ENCODE results near the gene CYBB.

DNA sequence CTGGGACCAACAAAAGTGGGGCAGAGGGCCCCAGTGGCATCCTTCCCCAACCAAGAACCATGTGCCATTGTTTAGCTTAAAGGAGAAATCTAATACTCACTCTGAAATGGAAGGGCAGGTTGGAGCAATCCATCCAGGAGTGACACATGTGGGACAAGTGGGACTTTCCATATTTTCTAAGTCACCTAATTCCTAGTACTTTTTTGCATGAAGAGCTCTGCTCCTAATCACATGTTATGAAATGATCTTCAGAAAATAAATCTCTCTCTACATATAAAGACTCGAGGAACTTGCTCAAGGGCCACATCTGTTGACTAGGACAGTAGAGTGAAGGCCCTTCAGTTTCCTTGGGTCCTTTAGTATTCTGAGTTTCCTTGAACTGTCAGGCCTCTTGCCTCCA is 2.5 kb downstream of the CYBB start:
- TF ChIP-seq CTCF (conservative IDR thresholded peaks at IDR 0.05; ENCODE audit: low read depth, low read length) (no peak), EZH2phosphoT487 (IDR thresholded peaks at IDR 0.05; ENCODE audit: borderline replicate concordance, low read length) (no peak)

All from PC-3 (cell line).